ENCODE results near the gene ACTN4.
A peak's percentile ranks its signal among the peaks of the same experiment; 100 is the strongest.

Gene ACTN4

DNA sequence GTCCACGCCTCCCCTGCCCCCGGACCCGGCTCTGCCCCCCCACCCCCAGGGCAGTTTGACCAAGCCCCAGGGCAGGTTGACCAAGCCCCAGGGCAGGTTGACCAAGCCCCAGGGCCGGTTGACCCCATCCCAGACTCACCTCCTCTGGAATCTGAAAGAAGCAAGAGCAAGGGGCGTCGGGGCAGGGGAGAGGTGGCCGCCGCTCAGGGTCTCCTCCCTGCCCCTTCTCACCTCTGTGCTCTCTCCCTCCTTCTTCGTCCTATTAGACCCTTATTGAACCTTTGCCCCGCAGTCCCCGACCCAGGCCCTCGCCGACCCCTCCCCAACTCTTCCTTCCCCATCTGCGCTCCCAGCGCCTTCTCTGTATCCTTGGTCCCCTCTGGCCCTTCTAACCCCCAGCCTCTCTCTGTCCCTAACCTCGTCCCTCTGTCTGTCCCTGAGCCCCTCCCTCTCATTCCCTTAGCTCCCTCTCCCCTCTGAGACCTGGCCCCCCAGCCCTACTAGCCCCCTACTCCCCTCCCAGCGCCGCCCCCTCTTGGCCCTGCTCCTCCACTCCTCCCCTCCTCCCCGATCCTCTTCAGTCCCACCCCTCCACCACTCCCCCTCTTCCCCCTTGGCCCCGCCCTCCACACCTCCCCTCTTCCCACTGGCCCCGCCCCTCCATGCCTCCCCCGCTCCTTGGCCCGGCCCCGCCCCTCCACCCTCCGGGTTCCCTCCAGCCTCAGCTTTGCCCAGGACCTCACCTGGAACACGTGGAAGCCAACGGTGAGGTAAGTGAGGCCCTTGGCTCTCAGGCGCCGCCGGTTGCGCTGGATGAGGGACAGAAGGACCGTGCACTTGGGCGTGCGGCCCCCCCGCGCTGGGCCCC lies 89.2 kb downstream of the ACTN4 start:
- peak; percentile 19 for DNase-seq (ENCODE audit: low read depth)
- TF ChIP-seq, protein P1, sequence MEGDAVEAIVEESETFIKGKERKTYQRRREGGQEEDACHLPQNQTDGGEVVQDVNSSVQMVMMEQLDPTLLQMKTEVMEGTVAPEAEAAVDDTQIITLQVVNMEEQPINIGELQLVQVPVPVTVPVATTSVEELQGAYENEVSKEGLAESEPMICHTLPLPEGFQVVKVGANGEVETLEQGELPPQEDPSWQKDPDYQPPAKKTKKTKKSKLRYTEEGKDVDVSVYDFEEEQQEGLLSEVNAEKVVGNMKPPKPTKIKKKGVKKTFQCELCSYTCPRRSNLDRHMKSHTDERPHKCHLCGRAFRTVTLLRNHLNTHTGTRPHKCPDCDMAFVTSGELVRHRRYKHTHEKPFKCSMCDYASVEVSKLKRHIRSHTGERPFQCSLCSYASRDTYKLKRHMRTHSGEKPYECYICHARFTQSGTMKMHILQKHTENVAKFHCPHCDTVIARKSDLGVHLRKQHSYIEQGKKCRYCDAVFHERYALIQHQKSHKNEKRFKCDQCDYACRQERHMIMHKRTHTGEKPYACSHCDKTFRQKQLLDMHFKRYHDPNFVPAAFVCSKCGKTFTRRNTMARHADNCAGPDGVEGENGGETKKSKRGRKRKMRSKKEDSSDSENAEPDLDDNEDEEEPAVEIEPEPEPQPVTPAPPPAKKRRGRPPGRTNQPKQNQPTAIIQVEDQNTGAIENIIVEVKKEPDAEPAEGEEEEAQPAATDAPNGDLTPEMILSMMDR (conservative IDR thresholded peaks at IDR 0.05; ENCODE audit: low read length), result no peak
- no peak overlapping the region for H3K4me3 ChIP-seq (ENCODE audit: low read length)

DNA sequence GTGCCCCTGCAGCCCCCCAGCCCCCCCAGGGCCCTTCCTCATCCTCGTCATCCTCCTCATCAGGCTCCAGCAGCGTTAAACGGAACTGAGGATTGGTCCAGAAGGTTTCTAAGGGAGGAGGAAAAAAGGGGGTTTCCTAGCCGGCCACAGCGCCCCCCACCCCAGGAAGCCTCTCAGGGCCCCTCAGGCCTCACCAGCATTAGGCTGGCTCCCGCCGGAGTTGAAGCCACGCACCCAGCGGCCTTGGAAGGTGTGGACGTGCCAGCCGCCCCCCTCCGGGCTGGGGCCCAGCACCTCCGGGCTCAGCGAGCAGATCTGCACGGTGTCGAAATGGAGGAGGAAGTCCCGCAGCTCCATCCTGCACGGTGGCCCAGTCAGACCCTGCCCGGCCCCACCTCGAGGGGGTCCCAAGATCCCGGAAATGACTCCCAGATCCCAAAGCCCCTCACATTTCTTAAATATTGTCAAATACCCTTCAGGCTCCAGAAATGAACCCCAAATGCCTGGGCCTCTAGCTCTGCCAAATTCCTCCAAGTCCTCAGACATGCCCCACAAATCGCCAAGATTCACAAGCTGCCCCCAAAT lies 89.9 kb downstream of the ACTN4 start:
- DNase-seq (ENCODE audit: low read depth), result no peak
- H3K4me3 ChIP-seq (ENCODE audit: low read length), result no peak overlapping the region
- TF ChIP-seq, protein P1 (conservative IDR thresholded peaks at IDR 0.05; ENCODE audit: low read length), result no peak

DNA sequence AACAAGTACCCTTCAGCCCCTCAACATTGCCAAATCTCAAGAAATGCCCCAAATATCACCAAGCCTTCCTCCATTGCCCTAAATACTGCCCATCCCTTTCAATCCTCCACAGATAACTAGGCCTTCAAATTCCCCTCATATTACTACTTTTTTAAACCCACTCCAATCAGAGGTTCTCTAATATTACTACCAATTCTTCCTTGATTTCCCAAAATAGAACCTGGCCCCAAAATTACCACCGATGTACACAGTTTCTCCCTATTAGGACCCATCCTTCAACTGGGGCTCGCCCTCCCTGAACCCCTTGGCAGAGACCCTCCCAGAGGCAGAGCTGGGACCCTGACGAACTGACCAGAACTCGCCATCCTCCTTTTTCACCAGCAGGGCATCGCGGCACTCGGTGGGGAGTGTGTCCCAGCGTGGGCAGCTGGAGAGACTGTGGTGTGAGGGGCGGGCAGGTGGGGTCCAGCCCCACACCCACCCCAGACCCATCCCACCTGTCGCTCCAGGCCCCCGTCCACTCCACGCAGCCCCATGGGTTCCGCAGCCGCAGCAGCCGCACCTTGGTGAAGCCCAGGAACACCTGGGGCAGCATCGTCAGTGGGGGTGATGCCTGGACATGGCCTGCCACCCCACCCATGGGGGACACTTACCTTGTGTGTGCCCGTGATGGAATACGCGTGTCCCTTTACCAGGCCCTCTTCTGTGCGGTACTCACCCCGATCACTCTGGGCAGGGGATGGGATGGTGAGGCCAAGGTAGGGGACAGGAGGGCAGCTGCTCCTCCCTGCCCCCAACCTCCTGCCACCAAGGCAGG lies 90.7 kb downstream of the ACTN4 start:
- DNase-seq (ENCODE audit: low read depth), result no peak
- no peak overlapping the region for H3K4me3 ChIP-seq (ENCODE audit: low read length)
- TF ChIP-seq, protein P1 (conservative IDR thresholded peaks at IDR 0.05; ENCODE audit: low read length), result no peak

DNA sequence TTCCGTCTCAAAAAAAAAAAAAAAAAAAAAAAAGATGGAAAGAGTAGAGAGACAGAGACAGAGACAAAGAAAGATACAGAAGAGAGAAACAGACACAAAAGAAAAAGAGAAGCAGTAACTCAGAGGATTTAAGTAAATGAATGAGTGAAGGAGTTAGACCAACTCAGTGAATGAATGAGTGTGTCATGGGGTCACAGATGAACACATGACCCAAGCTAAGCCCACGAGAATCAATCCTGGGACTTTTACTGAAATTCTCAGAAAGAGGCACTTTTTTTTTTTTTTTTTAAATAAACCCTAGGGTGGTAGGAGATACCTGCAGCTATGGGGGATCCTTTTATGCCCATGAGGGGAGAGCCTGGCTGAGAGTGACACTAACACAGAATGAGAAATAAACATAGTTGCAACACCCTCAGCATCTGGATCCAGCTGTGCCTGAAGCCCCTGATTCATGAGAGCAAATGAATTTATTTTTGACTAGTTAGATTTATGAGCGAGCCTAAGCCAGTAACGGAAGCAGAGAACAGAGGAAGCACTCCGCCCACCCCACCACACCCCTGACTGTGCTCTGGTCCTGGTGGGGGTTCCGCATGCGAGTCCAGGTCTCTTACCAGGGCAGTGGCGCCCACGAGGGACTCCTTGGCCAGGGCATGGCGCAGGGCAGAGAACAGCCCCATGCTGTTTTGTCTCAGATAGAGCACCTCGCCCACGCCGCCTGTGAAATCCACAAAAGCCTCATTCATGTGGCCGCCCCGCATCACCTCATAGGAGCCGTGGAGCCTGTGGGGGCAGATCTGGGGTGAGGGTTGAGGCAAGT lies 92.2 kb downstream of the ACTN4 start:
- TF ChIP-seq, protein P1 (conservative IDR thresholded peaks at IDR 0.05; ENCODE audit: low read length), result no peak
- DNase-seq (ENCODE audit: low read depth), result no peak
- H3K4me3 ChIP-seq (ENCODE audit: low read length), result no peak overlapping the region

DNA sequence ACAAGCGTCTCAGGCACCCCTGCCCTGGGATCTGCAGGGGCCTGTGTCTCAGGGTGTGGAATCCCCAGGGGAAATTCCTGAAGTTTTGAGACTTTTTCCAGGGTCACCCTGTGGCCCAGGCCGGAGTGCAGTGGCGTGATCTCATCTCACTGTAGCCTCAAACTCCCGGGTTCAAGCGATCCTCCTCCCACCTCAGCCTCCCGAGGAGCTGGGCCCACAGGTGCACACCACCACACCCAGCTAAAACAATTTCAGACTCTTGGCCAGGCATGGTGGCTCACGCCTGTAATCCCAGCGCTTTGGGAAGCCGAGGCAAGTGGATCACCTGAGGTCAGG lies 92.8 kb downstream of the ACTN4 start:
- DNase-seq (ENCODE audit: low read depth), result no peak
- H3K4me3 ChIP-seq (ENCODE audit: low read length), result no peak overlapping the region
- TF ChIP-seq, protein P1 (conservative IDR thresholded peaks at IDR 0.05; ENCODE audit: low read length), result no peak

DNA sequence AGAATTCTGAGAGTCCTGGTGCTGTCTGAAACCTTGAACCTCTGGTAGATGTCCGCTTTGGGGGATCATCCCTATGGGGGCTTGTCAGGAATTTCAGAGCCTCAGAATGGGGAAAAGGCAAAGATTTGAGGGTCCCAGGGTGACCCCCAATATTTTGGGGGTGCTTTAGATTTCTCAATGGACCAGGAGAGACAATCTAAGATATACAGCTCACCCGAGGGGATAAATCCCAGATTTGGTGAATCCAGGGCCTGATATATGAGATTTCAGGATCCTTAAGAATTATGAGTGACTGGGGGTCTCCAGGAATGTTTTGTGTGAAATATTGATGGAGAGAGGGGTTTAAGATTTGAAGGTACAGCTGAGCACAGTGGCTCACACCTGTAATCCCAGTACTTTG lies 93.5 kb downstream of the ACTN4 start:
- DNase-seq (ENCODE audit: low read depth), result no peak
- H3K4me3 ChIP-seq (ENCODE audit: low read length), result no peak overlapping the region
- TF ChIP-seq, protein P1 (conservative IDR thresholded peaks at IDR 0.05; ENCODE audit: low read length), result no peak
